Astrocyte of the cerebellum (primary cell): ENCODE measurements around the gene SNX21.
"Not testable (repeated sequence)": the region's sequence is repeated elsewhere in the genome, so short reads cannot be mapped to it uniquely, and the experiment has no call there.

Source experiments
- DNase-seq: peaks from one replicate; pipeline ENCODE4 v3.0.0-alpha.2; 2011; ENCODE audit warnings: low read depth
- H3K4me3 ChIP-seq: 2 replicates; pipeline ENCODE4 v1.5.1; 2011; ENCODE audit warnings: mild to moderate bottlenecking, low read depth, low read length, moderate library complexity
- in situ Hi-C: cut with HindIII; loops from 2 replicates; pipeline ENCODE4 v1.10.0; 2017; ENCODE audit warnings: low sequenced_read_pairs
- TF ChIP-seq, protein P1 (sequence below): IDR thresholded peaks from 2 replicates; pipeline ENCODE4 v1.5.1; 2012; ENCODE audit warnings: low read length, low read depth, moderate library complexity, mild to moderate bottlenecking; ENCODE audit errors: missing control alignments

SNX21 gene

DNA sequence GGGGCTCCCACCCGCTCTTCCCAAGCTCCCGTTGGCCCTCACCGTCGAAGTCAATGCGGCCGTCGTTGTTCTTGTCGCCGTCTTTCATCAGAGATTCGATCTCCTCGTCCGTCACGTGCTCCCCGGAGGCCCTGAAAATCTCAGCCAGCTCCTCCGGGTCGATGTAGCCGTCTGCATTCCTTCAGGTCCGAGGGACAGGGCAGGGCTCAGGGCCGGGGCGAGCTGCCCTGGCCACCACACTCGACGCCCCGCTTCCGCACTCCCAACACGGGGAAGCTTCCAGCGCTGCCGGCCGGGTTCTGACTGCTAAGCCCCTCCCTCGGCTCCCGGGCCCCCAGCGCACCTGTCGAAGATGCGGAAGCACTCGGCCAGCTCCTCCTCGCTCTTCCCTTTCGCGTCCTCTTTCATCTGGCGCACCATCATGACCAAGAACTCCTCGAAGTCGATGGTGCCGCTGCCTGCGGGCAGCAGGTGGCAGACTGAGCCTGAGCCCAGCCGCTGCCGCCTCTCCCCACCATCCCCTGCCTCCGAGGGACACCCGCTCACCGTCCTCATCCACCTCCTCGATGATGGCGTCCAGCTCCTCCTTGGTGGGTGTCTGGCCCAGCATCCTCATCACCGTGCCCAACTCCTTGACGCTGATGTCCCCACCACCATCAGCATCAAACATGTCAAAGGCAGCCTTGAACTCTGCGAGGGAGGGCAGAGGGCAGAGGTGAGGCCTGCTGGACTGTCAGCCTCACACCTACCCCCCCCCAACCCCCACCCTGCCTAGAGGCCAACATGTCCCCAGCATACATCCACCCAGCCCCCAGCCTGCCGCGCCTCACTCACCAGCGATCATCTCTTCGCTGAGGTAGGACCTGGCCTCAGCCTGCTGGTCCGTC is 9.4 kb upstream of the SNX21 start:
- TF ChIP-seq, protein P1, sequence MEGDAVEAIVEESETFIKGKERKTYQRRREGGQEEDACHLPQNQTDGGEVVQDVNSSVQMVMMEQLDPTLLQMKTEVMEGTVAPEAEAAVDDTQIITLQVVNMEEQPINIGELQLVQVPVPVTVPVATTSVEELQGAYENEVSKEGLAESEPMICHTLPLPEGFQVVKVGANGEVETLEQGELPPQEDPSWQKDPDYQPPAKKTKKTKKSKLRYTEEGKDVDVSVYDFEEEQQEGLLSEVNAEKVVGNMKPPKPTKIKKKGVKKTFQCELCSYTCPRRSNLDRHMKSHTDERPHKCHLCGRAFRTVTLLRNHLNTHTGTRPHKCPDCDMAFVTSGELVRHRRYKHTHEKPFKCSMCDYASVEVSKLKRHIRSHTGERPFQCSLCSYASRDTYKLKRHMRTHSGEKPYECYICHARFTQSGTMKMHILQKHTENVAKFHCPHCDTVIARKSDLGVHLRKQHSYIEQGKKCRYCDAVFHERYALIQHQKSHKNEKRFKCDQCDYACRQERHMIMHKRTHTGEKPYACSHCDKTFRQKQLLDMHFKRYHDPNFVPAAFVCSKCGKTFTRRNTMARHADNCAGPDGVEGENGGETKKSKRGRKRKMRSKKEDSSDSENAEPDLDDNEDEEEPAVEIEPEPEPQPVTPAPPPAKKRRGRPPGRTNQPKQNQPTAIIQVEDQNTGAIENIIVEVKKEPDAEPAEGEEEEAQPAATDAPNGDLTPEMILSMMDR = peak; percentile 48
- no peak overlapping the region for H3K4me3 ChIP-seq
- in situ Hi-C loops = no loop called here
- DNase-seq = no peak

DNA sequence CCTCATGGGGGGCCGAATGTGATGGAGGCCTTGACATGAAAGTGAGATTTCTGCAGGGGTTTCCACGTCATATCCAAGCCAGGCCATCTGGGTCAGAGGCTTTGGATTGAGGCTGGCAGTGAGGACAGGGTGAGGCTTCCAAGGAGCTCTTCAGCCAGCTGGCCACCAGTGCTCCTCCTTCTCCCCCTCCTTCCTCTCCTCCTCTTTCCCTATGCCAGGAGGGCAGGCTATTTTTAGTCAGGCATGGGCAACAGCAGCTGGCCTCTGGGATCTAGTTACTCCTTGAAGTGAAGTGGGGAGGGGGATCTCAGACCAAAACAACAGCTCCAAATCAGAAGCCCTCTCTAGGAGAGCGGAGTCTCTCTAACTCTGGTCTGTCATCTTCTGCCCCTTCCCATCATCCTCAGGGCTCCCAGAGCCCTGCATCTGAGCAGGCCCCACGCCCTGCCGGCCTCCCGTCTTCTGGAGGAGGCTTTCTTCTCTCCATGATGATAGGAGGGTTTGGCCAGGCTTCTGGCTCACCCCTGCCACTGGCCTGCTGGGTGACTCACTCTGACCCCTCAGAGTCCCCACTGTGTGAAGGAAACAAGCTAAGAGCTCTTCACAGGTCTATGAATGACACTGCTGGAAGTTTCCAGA is 7.1 kb upstream of the SNX21 start:
- DNase-seq = no peak
- in situ Hi-C loops = no loop called here
- TF ChIP-seq, protein P1 = no peak

DNA sequence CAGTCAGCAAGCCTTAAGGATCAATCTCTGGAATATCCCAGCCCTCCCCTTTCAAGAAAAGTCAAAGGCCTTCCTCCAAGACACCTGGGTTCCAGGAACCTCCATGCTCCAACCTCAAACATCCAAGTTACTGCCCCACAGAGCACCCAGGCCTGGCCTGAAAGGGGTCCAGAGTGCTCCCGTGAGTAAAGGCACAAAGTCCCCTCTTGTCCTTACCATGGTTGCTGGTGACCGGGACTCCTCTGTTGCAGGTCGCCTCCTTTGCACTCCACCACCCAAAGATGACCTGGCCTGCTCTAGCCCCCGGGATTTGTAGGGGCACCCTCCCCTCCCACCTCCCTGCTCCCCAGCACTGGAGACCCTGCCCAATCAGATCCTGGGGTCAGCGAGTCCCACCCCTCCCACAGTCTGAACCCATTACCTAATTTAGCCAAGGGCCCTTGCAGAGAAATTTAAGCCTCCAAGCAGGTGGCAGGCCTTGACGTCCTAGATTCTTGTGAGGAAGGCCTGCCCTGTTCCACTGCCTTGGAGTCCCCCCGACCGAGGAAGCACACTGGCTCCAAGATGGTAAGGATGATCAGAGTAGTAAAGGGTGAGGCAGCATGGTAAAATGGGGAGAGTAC is 6.5 kb upstream of the SNX21 start, which contains the start of gene TNNC2:
Gene TNNC2 (minus strand): TSS at position 283 of the 623 bp plus-strand sequence. CDS start 64 bp downstream, at position 219.
- H3K4me3 ChIP-seq = no peak within 1 kb of the TSS
- TF ChIP-seq, protein P1 = no peak
- DNase-seq = no peak
- in situ Hi-C loops = no loop called here

More for the DNA sequence above, 7.1 kb upstream of the SNX21 start:
- H3K4me3 ChIP-seq = no peak overlapping the region

DNA sequence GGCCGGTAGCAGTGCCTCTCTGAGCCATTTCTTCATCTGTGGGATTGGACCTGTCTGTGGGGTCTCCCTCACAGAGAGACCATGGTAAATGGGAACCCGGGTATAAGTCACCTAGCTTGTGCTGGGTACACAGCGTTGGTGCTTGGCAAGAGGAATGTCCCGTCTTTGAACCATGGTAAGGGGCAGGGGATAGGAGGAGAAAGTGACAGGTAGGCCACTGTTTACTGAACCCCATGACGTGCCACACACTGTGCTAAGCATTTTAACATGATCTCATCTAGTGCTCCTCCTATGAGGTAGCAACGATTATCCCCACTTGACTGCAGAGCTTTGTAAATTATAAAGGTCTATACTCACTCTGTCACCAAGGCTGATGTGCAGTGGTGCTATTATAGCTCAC is 5.9 kb upstream of the SNX21 start:
- no peak for DNase-seq
- TF ChIP-seq, protein P1 = no peak
- in situ Hi-C loops = no loop called here
- no peak overlapping the region for H3K4me3 ChIP-seq

DNA sequence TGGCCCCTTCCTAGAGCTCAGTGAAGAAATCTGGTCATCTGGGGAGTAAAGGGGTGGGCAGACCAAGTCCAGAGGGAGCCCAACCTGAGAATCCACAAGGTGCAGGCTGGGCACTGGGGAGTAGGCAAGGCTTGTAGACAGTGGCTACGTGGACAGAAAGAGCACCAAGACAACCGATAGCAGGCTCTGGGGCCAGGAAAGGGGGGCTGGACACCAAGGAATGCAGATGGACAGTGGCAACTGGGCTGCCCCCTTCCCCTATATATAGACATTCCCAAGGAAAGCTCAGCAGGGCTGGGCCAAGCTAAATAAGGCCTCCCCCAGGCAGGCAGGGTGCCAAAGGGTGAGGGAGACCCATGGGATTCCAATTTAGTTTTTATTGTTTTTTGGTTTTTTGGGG is 5.0 kb upstream of the SNX21 start:
- H3K4me3 ChIP-seq = no peak overlapping the region
- DNase-seq = no peak
- in situ Hi-C loops = no loop called here
- TF ChIP-seq, protein P1 = no peak

DNA sequence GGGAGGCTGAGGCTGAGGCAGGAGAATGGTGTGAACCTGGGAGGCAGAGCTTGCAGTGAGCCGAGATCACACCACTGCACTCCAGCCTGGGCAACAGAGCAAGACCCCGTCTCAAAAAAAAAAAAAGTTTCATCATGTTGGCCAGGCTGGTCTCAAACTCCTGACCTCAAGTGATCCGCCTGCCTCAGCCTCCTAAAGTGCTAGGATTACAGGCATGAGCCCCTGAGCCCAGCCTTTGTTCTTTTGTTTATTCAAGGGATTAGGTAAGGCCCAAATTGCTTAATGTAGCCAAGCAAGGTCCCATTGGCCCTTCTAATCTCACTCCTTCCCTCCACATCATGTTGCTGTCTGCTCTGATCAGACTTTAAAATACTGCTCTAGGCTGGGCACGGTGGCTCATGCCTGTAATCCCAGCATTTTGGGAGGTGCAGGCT is 3.9 kb upstream of the SNX21 start:
- H3K4me3 ChIP-seq, in situ Hi-C loops, DNase-seq: not testable (repeated sequence)
